Activated gamma-delta T cell treated with anti-CD3 and anti-CD28 coated beads, Interleukin-2, amount 50 U/mL, for 16 hours (primary cell): ENCODE results near the gene FZD10.

Source experiments
- DNase-seq: peaks from one replicate; pipeline ENCODE4 v3.0.0-alpha.2; 2020; ENCODE audit warnings: low read depth

FZD10 gene, protein sequence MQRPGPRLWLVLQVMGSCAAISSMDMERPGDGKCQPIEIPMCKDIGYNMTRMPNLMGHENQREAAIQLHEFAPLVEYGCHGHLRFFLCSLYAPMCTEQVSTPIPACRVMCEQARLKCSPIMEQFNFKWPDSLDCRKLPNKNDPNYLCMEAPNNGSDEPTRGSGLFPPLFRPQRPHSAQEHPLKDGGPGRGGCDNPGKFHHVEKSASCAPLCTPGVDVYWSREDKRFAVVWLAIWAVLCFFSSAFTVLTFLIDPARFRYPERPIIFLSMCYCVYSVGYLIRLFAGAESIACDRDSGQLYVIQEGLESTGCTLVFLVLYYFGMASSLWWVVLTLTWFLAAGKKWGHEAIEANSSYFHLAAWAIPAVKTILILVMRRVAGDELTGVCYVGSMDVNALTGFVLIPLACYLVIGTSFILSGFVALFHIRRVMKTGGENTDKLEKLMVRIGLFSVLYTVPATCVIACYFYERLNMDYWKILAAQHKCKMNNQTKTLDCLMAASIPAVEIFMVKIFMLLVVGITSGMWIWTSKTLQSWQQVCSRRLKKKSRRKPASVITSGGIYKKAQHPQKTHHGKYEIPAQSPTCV

GRCh38 chr12:130162267-130162666 lies at the start of gene FZD10:
Gene FZD10 (plus strand): TSS chr12:130162464. CDS start chr12:130162943, 479 bp downstream.
- no peak for DNase-seq

- no peak for DNase-seq
These were observed 47.3 kb upstream of the FZD10 start for GRCh38 chr12:130114952-130115351.

DNA sequence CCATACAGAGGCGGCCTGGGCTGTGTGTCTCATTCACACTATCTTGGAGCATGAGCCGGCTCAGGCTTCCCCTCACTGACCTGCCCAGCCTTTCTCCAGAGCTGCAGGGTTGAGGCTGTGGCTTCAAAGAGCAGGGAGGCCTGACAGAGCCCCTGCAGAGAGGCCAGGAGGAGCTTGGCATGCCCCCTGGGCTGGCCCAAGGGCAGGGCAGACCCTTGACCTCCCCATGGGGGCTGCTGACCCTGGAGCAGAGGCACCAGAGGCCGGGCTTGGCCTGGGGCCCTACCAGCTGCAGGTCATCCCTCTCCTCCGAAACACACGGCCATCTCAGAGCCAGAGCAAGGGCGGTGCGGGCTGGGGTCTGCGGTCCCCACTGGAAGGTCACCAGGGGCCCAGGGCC lies 46.6 kb upstream of the FZD10 start:
- DNase-seq: no peak

- no peak for DNase-seq
These were observed 45.5 kb upstream of the FZD10 start for GRCh38 chr12:130116791-130117190.

- DNase-seq: no peak
These were observed 45.0 kb upstream of the FZD10 start for GRCh38 chr12:130117233-130117632.

- DNase-seq: no peak
These were observed 44.6 kb upstream of the FZD10 start for GRCh38 chr12:130117701-130118100.

GRCh38 chr12:130118181-130118580 lies 44.1 kb upstream of the FZD10 start:
- DNase-seq: no peak

GRCh38 chr12:130119241-130119861 lies 42.9 kb upstream of the FZD10 start:
- no peak for DNase-seq

DNA sequence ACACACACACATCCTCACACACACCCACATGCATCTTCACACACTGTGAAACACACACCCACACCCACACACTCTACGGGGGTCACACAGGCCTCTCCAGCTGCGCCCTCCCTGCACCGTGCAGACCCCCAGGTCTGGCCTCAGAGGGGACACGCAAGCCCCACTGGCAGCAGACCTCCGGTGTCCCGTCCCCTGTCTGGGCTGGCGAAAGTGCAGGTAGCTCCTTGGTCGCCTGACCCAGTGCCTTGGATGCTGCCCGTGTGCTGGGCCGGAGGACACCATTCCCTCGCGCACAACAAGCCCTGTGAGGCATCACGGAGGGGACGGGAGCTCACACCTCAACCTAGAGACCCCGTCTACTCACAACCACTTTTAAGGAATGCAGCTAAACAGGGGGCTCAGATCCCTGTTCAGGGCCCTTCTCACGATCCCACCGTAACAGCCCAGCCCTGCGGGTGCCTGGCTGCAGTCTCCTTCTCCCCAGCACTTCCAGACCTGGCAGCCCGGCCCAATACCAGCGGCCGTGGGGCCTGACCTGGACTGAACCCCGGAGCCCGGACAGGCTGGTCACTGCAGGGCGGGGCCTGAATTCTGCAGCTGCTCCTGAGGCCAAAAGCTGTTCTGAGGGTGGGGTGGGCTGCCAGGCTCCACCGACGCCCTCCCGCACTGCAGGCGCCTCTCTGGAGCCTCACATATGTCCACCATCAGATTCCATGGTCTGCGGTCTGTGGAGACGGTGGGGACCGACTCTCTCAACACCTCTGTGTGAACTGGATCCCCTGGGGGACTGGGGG lies 42.1 kb upstream of the FZD10 start:
- no peak for DNase-seq

GRCh38 chr12:130121226-130122000 lies 40.9 kb upstream of the FZD10 start:
- DNase-seq: no peak

DNA sequence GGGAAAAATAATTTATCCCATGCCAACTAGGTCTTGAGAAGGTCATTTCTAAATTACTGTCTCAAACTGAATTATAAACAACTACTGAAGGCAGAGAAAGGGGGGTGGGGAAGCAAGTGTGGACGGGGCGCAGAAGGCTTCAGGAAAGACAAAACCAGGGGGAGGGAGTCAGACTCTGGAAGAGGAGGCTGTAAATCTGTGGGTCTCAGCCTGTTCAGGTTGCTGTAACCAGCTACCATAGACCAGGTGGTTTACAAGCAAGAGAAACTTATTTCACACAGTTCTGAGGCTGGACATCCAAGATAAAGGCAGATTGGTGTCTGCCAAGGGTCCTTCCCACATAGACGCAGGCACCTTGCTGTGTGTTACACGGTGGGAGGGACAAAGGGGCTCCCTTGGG lies 39.9 kb upstream of the FZD10 start:
- DNase-seq: no peak

GRCh38 chr12:130124106-130124505 lies 38.2 kb upstream of the FZD10 start:
- no peak for DNase-seq

DNA sequence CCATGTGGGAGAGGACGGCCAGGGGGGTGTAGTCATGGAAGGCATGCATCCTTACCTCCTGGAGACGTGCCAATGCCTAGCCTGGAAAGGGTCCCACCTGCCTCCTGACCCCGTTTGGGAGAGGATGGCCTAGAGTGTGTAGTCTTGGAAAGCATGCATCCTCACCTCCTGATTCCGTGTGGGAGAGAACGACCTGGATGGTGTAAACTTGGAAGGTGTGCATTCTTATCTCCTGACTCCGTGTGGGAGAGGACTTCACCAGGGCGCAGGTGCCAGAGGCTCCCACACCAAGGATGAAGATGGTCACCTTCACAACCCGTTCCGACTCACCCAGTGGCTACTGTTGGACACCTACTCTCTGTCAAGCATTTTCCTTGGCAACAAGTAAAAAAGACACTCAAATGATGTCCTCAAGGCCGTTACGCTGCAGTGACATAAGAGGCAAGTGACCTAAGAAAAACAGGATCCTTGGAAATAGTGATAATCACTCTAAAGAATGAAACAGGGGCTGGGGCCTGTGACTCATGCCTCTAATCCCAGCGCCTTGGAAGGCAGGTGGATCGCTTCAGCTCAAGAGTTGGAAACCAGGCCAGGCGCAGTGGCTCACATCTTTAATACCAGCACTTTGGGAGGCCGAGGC lies 37.5 kb upstream of the FZD10 start:
- DNase-seq: no peak

- no peak for DNase-seq
These were observed 36.2 kb upstream of the FZD10 start for GRCh38 chr12:130126023-130126432.

DNA sequence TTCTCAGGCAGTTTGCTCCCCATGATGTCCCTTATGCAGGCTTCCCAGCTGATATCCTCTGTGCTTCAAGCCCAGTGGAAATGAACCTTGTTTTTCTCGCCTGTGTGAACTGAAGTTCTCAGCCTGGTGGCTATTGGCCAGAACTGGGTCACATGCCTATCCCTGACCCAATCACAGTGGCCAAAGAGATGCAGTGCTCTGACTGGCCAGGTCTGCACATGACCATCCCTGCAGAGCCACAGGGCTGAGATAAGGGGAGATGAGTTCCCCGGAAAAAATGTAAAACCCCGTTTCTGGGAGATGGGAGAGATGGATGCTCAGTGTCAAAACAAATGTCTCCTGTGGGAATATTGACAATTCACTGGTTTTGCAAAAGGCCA lies 34.7 kb upstream of the FZD10 start:
- DNase-seq: no peak

- no peak for DNase-seq
These were observed 34.1 kb upstream of the FZD10 start for GRCh38 chr12:130127912-130128789.

- DNase-seq: no peak
These were observed 33.2 kb upstream of the FZD10 start for GRCh38 chr12:130128790-130129735.

DNA sequence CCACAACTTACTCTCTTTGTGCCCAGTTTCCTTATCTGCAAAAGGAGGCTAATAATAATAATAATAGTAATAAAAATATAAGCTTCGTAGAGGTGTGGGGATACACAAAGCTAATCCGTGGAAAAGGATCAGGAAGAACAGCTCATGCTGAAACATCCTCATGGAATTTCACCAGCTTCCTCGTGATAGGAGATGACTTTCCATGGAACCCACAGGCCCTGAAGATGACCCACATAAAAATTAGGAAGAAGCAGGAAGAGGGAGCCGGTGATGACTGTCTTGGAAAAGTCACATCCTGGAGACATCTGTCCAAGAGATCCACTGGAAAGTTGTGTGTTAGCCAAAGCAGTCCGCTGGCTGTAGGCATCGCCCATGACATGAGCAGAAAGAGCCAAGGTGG lies 31.9 kb upstream of the FZD10 start:
- no peak for DNase-seq

GRCh38 chr12:130131025-130131424 lies 31.2 kb upstream of the FZD10 start:
- DNase-seq: no peak
